Measurements from ENCODE around the gene ITSN1. TPM values are rescaled to one million over a fixed set of nuclear protein-coding genes. Genes with fewer than 3 reads are reported as not detected.
"Not testable (repeated sequence)": the region's sequence is repeated elsewhere in the genome, so short reads cannot be mapped to it uniquely, and the experiment has no call there.

Gene ITSN1
- total RNA-seq, 1 experiment from 2014 or later: 88.5 TPM

DNA sequence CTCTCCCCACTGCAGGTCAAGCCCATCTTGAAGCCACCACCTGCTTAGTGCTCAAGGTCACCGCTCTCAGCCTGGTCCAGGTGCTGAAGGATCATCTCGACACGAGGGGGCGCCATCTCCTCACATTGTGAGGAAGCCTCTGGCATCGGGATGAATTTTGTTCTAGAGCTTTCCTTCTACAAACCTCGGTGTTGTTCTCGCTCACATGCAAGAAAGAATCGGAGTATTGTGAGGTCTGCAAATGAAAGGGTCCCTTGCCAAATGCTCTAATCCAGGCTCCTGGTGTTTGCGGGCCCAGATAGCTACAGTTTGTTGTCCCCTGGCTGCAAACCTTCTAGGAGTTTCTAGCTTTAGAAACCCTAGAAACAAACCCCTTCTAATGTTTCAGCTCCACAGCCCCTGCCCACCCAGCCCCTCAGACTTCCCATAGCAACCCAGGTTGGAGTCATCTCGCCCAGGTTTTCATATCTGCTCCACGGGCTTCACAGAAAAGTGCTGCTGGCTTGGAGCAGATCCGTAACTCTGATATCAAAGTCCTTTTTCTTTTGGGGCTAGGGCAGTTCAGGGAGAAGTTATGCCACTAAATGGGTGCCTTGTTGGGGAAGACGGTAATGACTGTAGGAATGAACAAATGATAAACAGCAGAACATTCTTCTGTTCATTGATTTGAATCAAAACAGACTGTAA lies 281.9 kb downstream of the ITSN1 start:
- Histone ChIP-seq H3K27me3 (replicated peaks; ENCODE audit: control insufficient read depth, insufficient read depth, low read length) (no peaks in the 10 kb centered on the region), H3K4me1 (peaks cover 22% of the 10 kb centered on the region), H3K36me3 (ENCODE audit: control insufficient read depth, insufficient read depth, low read length) (no peaks in the 10 kb centered on the region), H3K9me3 (no peaks in the 10 kb centered on the region), H3K4me3 (ENCODE audit: low read depth, low read length) (no peak overlapping the region)
- Mint-ChIP-seq H3K36me3 (ENCODE audit: insufficient read depth, unreplicated experiment) (no peaks in the 10 kb centered on the region), H3K9me3 (ENCODE audit: unreplicated experiment) (no peaks in the 10 kb centered on the region), H3K4me3 (ENCODE audit: unreplicated experiment) (no peak overlapping the region), H3K27ac (ENCODE audit: unreplicated experiment) (peak overlapping the region; percentile 2), H3K4me1 (ENCODE audit: low read depth, unreplicated experiment) (peaks cover 8% of the 10 kb centered on the region), H3K27me3 (ENCODE audit: insufficient read depth, unreplicated experiment) (no peaks in the 10 kb centered on the region)
- intact Hi-C loops (cut with micrococcal nuclease; ENCODE audit: unreplicated experiment): loop anchor here (2.0 kb wide), 4 partner anchors 43 to 319 kb away; no protein-coding TSS in a partner anchor
- peak; percentile 87 to 89 for DNase-seq
- TF ChIP-seq CTCF (IDR thresholded peaks at IDR 0.05; ENCODE audit: insufficient read depth in 1 of 2, low read depth in 1 of 2, low read length in 1 of 2, severe bottlenecking in 1 of 2, unreplicated experiment in 1 of 2): peak; percentile 79 to 81
- no TSS peak for BruUV-seq (replicated peaks)
- POLR2A ChIA-PET: interaction anchor here (0.5 kb wide), 1 partner anchor 277 kb away, joined by 3 read pairs; no protein-coding TSS in a partner anchor
- CTCF ChIA-PET: interaction anchor here (0.6 to 2.2 kb wide), 18 partner anchors 23 to 443 kb away, joined by 3 to 31 read pairs (median 6); partner anchors contain the start of genes MRPS6 and SLC5A3

GRCh38 chr21:33924766-33925100 lies 282.4 kb downstream of the ITSN1 start:
- Histone ChIP-seq H3K4me1 (peaks cover 22% of the 10 kb centered on the region), H3K27me3 (replicated peaks; ENCODE audit: control insufficient read depth, insufficient read depth, low read length) (no peaks in the 10 kb centered on the region), H3K9me3 (no peaks in the 10 kb centered on the region), H3K36me3 (ENCODE audit: control insufficient read depth, insufficient read depth, low read length) (no peaks in the 10 kb centered on the region), H3K4me3 (ENCODE audit: low read depth, low read length) (no peak overlapping the region)
- intact Hi-C loops (cut with micrococcal nuclease; ENCODE audit: unreplicated experiment): loop anchor here (2.0 kb wide), 4 partner anchors 42 to 318 kb away; no protein-coding TSS in a partner anchor
- peak; percentile 46 to 61 for DNase-seq
- peaks cover 8% of the 10 kb centered on the region for H3K4me1 Mint-ChIP-seq (ENCODE audit: low read depth, unreplicated experiment)
- ChIA-PET POLR2A (no interaction called here), CTCF (interaction anchor here (0.6 to 2.2 kb wide), 8 partner anchors 14 to 423 kb away, joined by 3 to 31 read pairs (median 6); no protein-coding TSS in a partner anchor)
- peak overlapping the region; percentile 2 for H3K27ac Mint-ChIP-seq (ENCODE audit: unreplicated experiment)
- no peak overlapping the region for H3K4me3 Mint-ChIP-seq (ENCODE audit: unreplicated experiment)
- BruUV-seq (replicated peaks): no TSS peak
- H3K9me3 Mint-ChIP-seq (ENCODE audit: unreplicated experiment): no peaks in the 10 kb centered on the region
- no peaks in the 10 kb centered on the region for H3K36me3 Mint-ChIP-seq (ENCODE audit: insufficient read depth, unreplicated experiment)
- no peaks in the 10 kb centered on the region for H3K27me3 Mint-ChIP-seq (ENCODE audit: insufficient read depth, unreplicated experiment)
- no peak for TF ChIP-seq CTCF (IDR thresholded peaks at IDR 0.05; ENCODE audit: insufficient read depth in 1 of 2, low read depth in 1 of 2, low read length in 1 of 2, severe bottlenecking in 1 of 2, unreplicated experiment in 1 of 2)

DNA sequence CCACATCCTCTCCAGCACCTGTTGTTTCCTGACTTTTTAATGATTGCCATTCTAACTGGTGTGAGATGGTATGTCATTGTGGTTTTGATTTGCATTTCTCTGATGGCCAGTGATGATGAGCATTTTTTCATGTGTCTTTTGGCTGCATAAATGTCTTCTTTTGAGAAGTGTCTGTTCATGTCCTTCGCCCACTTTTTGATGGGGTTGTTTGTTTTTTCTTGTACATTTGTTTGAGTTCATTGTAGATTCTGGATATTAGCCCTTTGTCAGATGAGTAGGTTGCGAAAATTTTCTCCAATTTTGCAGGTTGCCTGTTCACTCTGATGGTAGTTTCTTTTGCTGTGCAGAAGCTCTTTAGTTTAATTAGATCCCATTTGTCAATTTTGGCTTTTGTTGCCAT lies 283.9 kb downstream of the ITSN1 start:
- H3K4me3 Mint-ChIP-seq (ENCODE audit: unreplicated experiment); H3K4me3 ChIP-seq (ENCODE audit: low read depth, low read length); POLR2A ChIA-PET; DNase-seq; CTCF ChIA-PET; H3K4me1 Mint-ChIP-seq (ENCODE audit: low read depth, unreplicated experiment); H3K36me3 ChIP-seq (ENCODE audit: control insufficient read depth, insufficient read depth, low read length); H3K27ac Mint-ChIP-seq (ENCODE audit: unreplicated experiment); H3K9me3 ChIP-seq; H3K9me3 Mint-ChIP-seq (ENCODE audit: unreplicated experiment); intact Hi-C loops (cut with micrococcal nuclease; ENCODE audit: unreplicated experiment); H3K27me3 ChIP-seq (replicated peaks; ENCODE audit: control insufficient read depth, insufficient read depth, low read length); H3K27me3 Mint-ChIP-seq (ENCODE audit: insufficient read depth, unreplicated experiment); H3K36me3 Mint-ChIP-seq (ENCODE audit: insufficient read depth, unreplicated experiment); BruUV-seq (replicated peaks): not testable (repeated sequence)
- H3K4me1 ChIP-seq: peaks cover 22% of the 10 kb centered on the region

GRCh38 chr21:33931052-33931798 lies 288.9 kb downstream of the ITSN1 start:
- H3K4me3 Mint-ChIP-seq (ENCODE audit: unreplicated experiment): peak overlapping the region; percentile 90
- H3K4me1 Mint-ChIP-seq (ENCODE audit: low read depth, unreplicated experiment); intact Hi-C loops (cut with micrococcal nuclease; ENCODE audit: unreplicated experiment); H3K27me3 ChIP-seq (replicated peaks; ENCODE audit: control insufficient read depth, insufficient read depth, low read length); H3K36me3 ChIP-seq (ENCODE audit: control insufficient read depth, insufficient read depth, low read length); H3K9me3 ChIP-seq; CTCF ChIA-PET; H3K27me3 Mint-ChIP-seq (ENCODE audit: insufficient read depth, unreplicated experiment); H3K9me3 Mint-ChIP-seq (ENCODE audit: unreplicated experiment): not testable (repeated sequence)
- peak overlapping the region; percentile 71 for H3K4me3 ChIP-seq (ENCODE audit: low read depth, low read length)
- H3K27ac Mint-ChIP-seq (ENCODE audit: unreplicated experiment): peak overlapping the region; percentile 92
- peak; percentile 38 to 49 for DNase-seq
- peaks cover 12% of the 10 kb centered on the region for H3K36me3 Mint-ChIP-seq (ENCODE audit: insufficient read depth, unreplicated experiment)
- BruUV-seq (replicated peaks): TSS peak; percentile 42
- POLR2A ChIA-PET: interaction anchor here (0.5 to 0.6 kb wide), 2 partner anchors 9 to 16 kb away, joined by 4 read pairs; no protein-coding TSS in a partner anchor
- peaks cover 17% of the 10 kb centered on the region for H3K4me1 ChIP-seq

All from Caco-2 (cell line).